OCI-M2 (cell line): Measurements from ENCODE around the gene SCNN1A.
A peak's percentile ranks its signal among the peaks of the same experiment; 100 is the strongest.
"Not testable (repeated sequence)": the region's sequence is repeated elsewhere in the genome, so short reads cannot be mapped to it uniquely, and the experiment has no call there.

ENCODE experiments used
- DNase-seq: peaks from one replicate; lab custom pipeline; 2025; ENCODE audit not compliant: unreplicated experiment; lab: John Stamatoyannopoulos, UW

The SCNN1A gene

GRCh38 chr12:6351622-6352021 is 23.7 kb downstream of the SCNN1A start:
- DNase-seq = no peak

GRCh38 chr12:6347367-6348338 is 27.7 kb downstream of the SCNN1A start:
- no peak for DNase-seq

- DNase-seq = no peak
Measured at GRCh38 chr12:6346942-6347341, 28.4 kb downstream of the SCNN1A start.

GRCh38 chr12:6346235-6346832 is 29.0 kb downstream of the SCNN1A start:
- DNase-seq = no peak

GRCh38 chr12:6345319-6346091 is 29.9 kb downstream of the SCNN1A start:
- DNase-seq = peak; percentile 24

GRCh38 chr12:6344101-6344660 is 31.2 kb downstream of the SCNN1A start:
- DNase-seq = not testable (repeated sequence)

GRCh38 chr12:6343518-6343917 is 31.8 kb downstream of the SCNN1A start:
- no peak for DNase-seq

- no peak for DNase-seq
Measured at GRCh38 chr12:6342140-6342889, 33.0 kb downstream of the SCNN1A start.

GRCh38 chr12:6341417-6342139 is 33.8 kb downstream of the SCNN1A start, which contains the start of gene TNFRSF1A:
TSS of gene TNFRSF1A (minus strand) at chr12:6342076. CDS start at chr12:6341814, 262 bp downstream.
- no peak for DNase-seq

GRCh38 chr12:6340745-6341416 is 34.5 kb downstream of the SCNN1A start:
- no peak for DNase-seq

GRCh38 chr12:6340032-6340638 is 35.2 kb downstream of the SCNN1A start:
- no peak for DNase-seq

- no peak for DNase-seq
Measured at GRCh38 chr12:6338955-6339354, 36.4 kb downstream of the SCNN1A start.

GRCh38 chr12:6338536-6338935 is 36.8 kb downstream of the SCNN1A start:
- not testable (repeated sequence) for DNase-seq

- no peak for DNase-seq
Measured at GRCh38 chr12:6337958-6338433, 37.4 kb downstream of the SCNN1A start.

GRCh38 chr12:6336889-6337853 is 38.2 kb downstream of the SCNN1A start:
- no peak for DNase-seq

GRCh38 chr12:6336079-6336888 is 39.1 kb downstream of the SCNN1A start:
- peak; percentile 87 for DNase-seq
